SHP77 treated with DMSO at 0.1 percent for 48 hours (cell line): ENCODE data around the gene SLC6A11.

Experiments
- DNase-seq: peaks from one replicate; lab custom pipeline; 2025; lab: John Stamatoyannopoulos, UW

SLC6A11 gene

DNA sequence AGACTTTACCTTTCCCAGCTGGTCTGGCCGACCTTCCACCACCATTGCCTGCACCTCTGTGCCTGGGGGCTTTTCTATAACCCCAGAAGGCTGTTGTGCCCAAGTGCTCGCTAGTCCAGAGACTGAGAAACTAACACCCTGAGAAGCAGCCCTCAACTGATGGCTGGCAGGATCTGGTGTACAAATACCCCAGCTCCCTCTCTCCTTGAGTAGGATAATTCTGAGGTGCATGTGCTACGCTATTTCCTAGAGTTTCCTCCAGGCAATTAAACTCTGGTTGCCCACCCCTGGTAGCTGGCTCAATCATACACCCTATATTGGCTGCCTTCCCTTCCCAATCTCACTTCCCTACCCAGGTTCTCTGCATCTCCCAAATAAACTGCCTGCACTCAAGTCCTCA lies 165.0 kb downstream of the SLC6A11 start:
- no peak for DNase-seq

DNA sequence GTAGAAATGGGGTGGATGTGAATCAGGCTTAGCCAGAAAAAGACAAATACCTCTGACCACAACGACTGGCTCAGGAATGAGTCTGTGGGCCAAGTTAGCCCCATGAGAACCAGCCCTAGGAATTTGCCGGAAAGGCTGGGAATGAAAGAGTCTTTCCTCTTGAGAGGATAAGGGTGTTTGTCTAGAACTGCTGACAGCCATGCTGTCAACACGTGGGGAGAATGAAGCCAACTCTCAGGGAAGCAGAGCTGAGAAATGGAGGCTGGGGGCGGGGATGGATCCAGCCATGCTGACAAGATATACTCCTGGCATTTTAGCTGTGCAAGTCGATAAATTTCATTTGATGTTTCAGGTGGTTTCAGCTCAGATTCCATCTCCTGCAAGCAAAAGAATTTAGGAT lies 165.9 kb downstream of the SLC6A11 start:
- DNase-seq = no peak

GRCh38 chr3:10982782-10983181 lies 166.8 kb downstream of the SLC6A11 start:
- no peak for DNase-seq

- DNase-seq = no peak
These were observed 167.3 kb downstream of the SLC6A11 start for GRCh38 chr3:10983219-10983916.

DNA sequence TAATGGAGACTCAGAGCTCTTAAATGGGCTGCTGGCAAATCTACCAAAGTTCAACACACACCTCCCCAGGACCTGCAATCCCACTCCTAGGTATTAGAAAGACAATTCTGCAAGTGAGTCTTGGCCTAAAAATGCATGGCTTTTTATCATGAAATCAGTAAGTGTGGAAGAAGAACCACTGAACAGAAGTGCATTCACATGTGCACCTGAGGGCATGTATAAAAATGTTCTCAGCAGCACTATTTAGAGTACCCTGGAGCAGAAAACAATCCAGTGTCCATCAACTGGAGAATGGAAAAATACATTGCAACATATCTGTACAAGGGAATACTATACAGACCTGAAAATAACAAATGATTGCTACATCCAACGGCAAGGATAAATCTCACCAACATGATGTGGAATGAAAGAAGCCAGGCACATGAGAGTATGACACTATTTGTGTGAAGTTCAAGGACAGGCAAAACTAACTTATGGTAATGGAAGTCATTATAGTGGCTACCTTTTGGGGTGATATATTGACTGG lies 168.4 kb downstream of the SLC6A11 start:
- no peak for DNase-seq

DNA sequence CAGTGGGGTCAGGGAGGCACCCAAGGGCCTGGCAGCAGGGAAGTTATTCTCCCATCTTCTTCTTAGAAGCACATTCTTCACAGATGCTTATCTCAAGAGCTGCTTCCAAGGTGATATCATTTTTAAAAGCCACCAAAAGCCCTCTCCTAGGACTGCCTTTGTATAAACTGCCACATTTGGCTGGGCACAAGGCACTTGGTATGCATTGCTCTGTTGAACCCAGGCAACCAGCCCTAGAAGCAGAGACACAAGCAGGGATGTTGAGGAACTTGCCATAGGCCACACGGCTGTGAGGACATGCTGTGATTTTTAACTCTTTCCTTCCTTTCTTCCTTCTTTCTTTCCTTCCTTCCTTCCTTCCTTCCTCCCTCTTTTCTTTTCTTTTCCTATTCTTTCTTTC lies 169.2 kb downstream of the SLC6A11 start:
- DNase-seq = no peak

DNA sequence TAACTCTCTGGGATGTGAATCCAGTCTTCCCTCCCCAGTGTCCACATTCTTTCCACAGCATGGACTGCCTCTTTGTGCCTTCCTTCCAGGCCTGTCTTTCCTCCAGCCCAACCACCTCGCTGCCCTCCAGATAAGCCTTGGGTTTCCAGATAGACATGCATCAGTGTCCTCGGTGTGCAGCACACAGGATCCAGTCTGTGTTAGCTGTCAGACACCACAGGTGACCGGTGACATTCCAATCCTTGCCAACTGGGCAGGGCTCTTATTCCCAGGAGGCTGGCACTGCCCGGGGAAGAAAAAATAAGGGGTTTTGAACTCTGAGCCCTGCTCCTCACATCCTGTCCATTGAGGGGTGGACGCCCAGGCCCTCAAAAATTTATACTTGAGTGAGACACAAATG lies 170.6 kb downstream of the SLC6A11 start:
- DNase-seq = no peak

- no peak for DNase-seq
These were observed 172.1 kb downstream of the SLC6A11 start for GRCh38 chr3:10988001-10988665.

DNA sequence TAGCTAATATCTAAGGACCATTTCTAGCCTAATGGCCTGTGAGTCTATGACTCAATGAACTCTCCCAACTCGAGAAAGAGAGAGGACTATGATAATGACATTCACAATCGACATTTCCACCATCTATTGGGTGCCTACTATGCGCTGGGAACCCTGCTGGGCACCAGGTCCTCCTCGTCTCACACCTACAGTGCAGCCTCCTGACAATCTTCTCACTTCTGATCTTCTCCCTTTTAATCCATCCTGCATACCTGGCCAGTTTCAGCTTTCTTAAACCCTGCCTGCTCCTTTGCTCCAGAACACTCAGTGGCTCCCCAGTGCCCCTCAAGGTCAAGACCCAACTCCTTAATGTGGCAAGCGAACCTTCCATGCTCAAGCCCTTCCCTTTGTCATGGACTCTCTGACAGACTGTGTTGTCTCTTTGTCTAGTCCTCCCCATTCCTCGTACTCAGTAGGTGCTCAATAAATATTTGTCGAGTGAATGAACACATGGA lies 173.0 kb downstream of the SLC6A11 start:
- no peak for DNase-seq
